ENCODE results near the gene NOBOX. TPM values are rescaled to one million over a fixed set of nuclear protein-coding genes. Genes with fewer than 3 reads are reported as not detected.

The NOBOX gene
- total and polyA plus RNA-seq, 10 of the 15 experiments (the other 5 are each of a cell fraction or from before 2014, with no cell fraction given) = not detected

DNA sequence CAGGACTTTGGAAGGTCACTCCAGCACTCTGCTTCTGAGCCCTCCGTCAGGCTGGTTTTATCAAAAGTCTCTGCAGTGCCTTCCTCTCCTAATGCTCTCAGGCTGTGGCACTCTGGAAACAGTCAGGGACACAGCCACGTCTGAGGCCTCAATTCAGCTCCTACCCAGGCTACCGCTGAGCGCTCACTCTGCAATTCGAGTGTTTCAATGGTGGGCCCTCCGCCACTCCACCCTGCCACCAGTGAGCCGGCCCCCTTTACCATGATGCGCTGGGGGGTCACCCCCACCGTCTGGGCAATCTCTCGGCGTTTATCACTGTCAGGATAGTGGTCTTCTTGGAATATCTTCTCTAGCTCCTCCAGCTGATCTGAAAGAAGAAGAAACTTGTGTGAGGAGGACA lies 3.5 kb downstream of the NOBOX start (continued):
- TF ChIP-seq NFYB (IDR thresholded peaks at IDR 0.05; ENCODE audit: insufficient read depth, low read depth, low read length) = no peak
- TF ChIP-seq, protein P1, sequence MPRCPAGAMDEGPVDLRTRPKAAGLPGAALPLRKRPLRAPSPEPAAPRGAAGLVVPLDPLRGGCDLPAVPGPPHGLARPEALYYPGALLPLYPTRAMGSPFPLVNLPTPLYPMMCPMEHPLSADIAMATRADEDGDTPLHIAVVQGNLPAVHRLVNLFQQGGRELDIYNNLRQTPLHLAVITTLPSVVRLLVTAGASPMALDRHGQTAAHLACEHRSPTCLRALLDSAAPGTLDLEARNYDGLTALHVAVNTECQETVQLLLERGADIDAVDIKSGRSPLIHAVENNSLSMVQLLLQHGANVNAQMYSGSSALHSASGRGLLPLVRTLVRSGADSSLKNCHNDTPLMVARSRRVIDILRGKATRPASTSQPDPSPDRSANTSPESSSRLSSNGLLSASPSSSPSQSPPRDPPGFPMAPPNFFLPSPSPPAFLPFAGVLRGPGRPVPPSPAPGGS (IDR thresholded peaks at IDR 0.05; ENCODE audit: borderline replicate concordance, insufficient read depth, low read depth, low read length, poor library complexity, severe bottlenecking) = no peak

DNA sequence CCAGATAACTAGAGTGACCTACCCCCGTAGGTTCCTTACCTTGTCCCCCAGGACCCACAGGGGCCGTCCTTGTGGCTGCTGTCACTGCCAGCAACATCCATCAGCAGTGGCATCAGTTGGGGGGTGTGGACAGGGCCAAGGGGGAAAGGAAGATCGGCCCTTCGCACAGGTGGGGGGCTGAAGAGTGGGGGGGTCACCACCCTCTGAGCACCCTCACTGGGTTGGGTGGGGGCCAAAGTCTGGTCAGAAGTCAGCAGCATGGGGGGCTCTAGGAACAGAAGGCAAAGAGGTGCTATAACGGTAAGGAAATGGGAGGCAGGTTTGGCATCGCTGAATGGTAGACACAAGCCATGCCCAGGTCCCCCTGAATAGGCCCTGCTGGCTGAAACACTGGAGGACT lies 4.6 kb downstream of the NOBOX start:
- in situ Hi-C loops (cut with MboI) (loop anchor here (25.0 kb wide), 1 partner anchor 487 kb away; the partner anchor contains the start of gene TCAF1), intact Hi-C loops (cut with micrococcal nuclease; ENCODE audit: unreplicated experiment) (no loop called here)
- H3K27ac ChIP-seq (ENCODE audit: control insufficient read depth, insufficient read depth) = no peak overlapping the region
- no peak for TF ChIP-seq HDAC6 (IDR thresholded peaks at IDR 0.05; ENCODE audit: unreplicated experiment)
- TF ChIP-seq KAT2A (conservative IDR thresholded peaks at IDR 0.05; ENCODE audit: control insufficient read depth, low read depth, low read length) = no peak
- TF ChIP-seq SREBF2 (IDR thresholded peaks at IDR 0.05; ENCODE audit: low read length) = no peak
- no peak for TF ChIP-seq EP300 (IDR thresholded peaks at IDR 0.05; ENCODE audit: borderline replicate concordance in 1 of 2, control insufficient read depth in 1 of 2, low read depth in 2 of 2, low read length in 2 of 2)
- no peak for TF ChIP-seq CHD4 (IDR thresholded peaks at IDR 0.05)
- TF ChIP-seq LARP7 (IDR thresholded peaks at IDR 0.05) = no peak
- TF ChIP-seq, protein P2, sequence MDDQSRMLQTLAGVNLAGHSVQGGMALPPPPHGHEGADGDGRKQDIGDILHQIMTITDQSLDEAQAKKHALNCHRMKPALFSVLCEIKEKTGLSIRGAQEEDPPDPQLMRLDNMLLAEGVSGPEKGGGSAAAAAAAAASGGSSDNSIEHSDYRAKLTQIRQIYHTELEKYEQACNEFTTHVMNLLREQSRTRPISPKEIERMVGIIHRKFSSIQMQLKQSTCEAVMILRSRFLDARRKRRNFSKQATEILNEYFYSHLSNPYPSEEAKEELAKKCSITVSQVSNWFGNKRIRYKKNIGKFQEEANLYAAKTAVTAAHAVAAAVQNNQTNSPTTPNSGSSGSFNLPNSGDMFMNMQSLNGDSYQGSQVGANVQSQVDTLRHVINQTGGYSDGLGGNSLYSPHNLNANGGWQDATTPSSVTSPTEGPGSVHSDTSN (IDR thresholded peaks at IDR 0.05; ENCODE audit: insufficient replicate concordance, low read depth, low read length) = no peak
- TF ChIP-seq, protein P3, sequence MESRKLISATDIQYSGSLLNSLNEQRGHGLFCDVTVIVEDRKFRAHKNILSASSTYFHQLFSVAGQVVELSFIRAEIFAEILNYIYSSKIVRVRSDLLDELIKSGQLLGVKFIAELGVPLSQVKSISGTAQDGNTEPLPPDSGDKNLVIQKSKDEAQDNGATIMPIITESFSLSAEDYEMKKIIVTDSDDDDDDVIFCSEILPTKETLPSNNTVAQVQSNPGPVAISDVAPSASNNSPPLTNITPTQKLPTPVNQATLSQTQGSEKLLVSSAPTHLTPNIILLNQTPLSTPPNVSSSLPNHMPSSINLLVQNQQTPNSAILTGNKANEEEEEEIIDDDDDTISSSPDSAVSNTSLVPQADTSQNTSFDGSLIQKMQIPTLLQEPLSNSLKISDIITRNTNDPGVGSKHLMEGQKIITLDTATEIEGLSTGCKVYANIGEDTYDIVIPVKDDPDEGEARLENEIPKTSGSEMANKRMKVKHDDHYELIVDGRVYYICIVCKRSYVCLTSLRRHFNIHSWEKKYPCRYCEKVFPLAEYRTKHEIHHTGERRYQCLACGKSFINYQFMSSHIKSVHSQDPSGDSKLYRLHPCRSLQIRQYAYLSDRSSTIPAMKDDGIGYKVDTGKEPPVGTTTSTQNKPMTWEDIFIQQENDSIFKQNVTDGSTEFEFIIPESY (IDR thresholded peaks at IDR 0.05) = no peak
- ATAC-seq (no peak), FAIRE-seq (no peak), DNase-seq (ENCODE audit: low read depth, low spot score) (no peak)
- WGBS (ENCODE audit: insufficient coverage, insufficient replicate concordance, low lambda C conversion rate, missing lambda C conversion rate) = 45% methylated on average over 6 of the region's 6 CpGs
- BruUV-seq (replicated peaks) = no TSS peak
- H3K4me3 ChIP-seq = no peak overlapping the region
- H3K4me1 ChIP-seq (ENCODE audit: control insufficient read depth, insufficient read depth, low read length) = no peaks in the 10 kb centered on the region
- no peaks in the 10 kb centered on the region; a peak in 1 of 4 replicates for H3K27me3 ChIP-seq (replicated peaks in 1 of 2; ENCODE audit: control insufficient read depth in 2 of 2, insufficient read depth in 2 of 2, low read length in 1 of 2)
- CTCF ChIA-PET = no interaction called here
- H3K9me3 ChIP-seq (replicated peaks; ENCODE audit: control insufficient read depth, insufficient read depth, low read length) = no peaks in the 10 kb centered on the region
- POLR2A ChIA-PET = no interaction called here
- H3K36me3 ChIP-seq (ENCODE audit: control insufficient read depth in 2 of 2, insufficient read depth in 2 of 2, low read length in 1 of 2) = no peaks in the 10 kb centered on the region
- H2AFZ ChIP-seq (ENCODE audit: control insufficient read depth, low read depth, low read length) = no peak overlapping the region
- no peaks in the 10 kb centered on the region for H4K20me1 ChIP-seq (ENCODE audit: control insufficient read depth, insufficient read depth)
- no peaks in the 10 kb centered on the region for H3K79me2 ChIP-seq (ENCODE audit: control insufficient read depth, insufficient read depth, low read length)
- H3K9ac ChIP-seq (ENCODE audit: control insufficient read depth, insufficient read depth, low read length) = no peak overlapping the region
- no peak overlapping the region for H3K4me2 ChIP-seq (ENCODE audit: control insufficient read depth, insufficient read depth)
- SMC1A ChIA-PET (ENCODE audit: uncharacterized antibody, unreplicated experiment) = no interaction called here
- RAD21 ChIA-PET (ENCODE audit: unreplicated experiment) = no interaction called here

Measured in GM12878 (cell line).